ENCODE data around the gene NETO2. TPM values are rescaled to one million over a fixed set of nuclear protein-coding genes. Genes with fewer than 3 reads are reported as not detected.
"Not testable (repeated sequence)": the region's sequence is repeated elsewhere in the genome, so short reads cannot be mapped to it uniquely, and the experiment has no call there.

Gene NETO2, protein sequence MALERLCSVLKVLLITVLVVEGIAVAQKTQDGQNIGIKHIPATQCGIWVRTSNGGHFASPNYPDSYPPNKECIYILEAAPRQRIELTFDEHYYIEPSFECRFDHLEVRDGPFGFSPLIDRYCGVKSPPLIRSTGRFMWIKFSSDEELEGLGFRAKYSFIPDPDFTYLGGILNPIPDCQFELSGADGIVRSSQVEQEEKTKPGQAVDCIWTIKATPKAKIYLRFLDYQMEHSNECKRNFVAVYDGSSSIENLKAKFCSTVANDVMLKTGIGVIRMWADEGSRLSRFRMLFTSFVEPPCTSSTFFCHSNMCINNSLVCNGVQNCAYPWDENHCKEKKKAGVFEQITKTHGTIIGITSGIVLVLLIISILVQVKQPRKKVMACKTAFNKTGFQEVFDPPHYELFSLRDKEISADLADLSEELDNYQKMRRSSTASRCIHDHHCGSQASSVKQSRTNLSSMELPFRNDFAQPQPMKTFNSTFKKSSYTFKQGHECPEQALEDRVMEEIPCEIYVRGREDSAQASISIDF
- 14.4 and 23.1 TPM in 2 replicates for polyA plus RNA-seq (2011; rRNA removed)
- 5.5 and 12.3 TPM in 2 replicates for polyA minus RNA-seq (2011; rRNA and poly(A)+ RNA removed)

DNA sequence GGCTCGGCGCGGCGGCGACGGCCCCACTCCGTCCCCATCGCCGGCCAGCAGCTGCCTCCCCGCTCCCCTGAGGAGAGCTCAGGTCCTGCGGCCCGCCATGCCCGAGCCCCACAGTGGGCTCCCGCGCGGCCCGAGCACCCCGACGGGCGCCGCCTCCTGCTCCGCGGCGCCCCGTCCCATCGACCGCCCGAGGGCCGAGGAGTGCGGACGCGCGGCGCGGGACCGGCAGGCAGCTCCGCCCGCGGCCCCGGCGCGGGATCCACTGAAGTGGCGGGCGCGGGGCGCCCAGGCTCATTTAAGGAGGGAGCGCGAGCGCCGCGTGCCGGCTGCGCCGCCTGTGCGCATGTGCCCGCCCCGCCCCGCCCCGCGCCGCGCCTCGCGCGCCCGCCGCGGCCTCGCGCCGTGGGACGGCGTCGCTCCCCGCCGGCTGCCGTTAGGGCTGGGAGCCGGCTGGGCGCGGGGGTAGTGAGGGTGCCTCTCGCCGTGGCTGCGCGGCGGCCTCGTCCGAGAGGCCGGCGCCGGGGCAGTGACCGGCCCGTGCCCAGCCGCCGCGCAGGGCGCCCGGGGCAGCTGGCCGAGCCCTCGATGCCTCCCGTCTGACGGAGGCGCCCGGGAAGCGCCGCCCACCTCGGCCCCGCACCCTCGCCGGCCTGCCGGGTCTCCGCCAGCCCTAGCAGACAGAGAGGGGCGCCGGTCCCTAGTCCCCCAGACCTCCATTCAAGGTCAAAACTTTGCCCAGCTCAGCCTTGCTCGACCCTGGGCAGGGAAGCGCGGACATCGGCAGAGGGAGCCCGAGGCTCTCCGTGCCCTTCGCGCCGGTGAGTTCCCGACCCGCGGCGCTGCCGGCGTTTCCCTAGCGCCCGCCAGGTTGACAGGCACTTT, at the start of gene NETO2:
NETO2 (minus strand) TSS at position 269 of the 882 bp plus-strand sequence. CDS start 333 bp downstream, outside the sequence.
- CTCF ChIA-PET, result interaction anchor here (0.5 to 6.1 kb wide), 30 partner anchors 11 to 1486 kb away, joined by 3 to 69 read pairs (median 4); partner anchors contain the start of genes ABCC12, ITFG1 and PHKB
- H3K36me3 ChIP-seq (ENCODE audit: control insufficient read depth, insufficient read depth, low read length), result no peaks in the 10 kb centered on the region
- POLR2A ChIA-PET, result no interaction called here
- peak within 1 kb of the TSS; percentile 55 for H3K4me3 ChIP-seq (ENCODE audit: low read depth, low read length)
- no peak for DNase-seq (ENCODE audit: low read depth)
- TF ChIP-seq, protein P1, sequence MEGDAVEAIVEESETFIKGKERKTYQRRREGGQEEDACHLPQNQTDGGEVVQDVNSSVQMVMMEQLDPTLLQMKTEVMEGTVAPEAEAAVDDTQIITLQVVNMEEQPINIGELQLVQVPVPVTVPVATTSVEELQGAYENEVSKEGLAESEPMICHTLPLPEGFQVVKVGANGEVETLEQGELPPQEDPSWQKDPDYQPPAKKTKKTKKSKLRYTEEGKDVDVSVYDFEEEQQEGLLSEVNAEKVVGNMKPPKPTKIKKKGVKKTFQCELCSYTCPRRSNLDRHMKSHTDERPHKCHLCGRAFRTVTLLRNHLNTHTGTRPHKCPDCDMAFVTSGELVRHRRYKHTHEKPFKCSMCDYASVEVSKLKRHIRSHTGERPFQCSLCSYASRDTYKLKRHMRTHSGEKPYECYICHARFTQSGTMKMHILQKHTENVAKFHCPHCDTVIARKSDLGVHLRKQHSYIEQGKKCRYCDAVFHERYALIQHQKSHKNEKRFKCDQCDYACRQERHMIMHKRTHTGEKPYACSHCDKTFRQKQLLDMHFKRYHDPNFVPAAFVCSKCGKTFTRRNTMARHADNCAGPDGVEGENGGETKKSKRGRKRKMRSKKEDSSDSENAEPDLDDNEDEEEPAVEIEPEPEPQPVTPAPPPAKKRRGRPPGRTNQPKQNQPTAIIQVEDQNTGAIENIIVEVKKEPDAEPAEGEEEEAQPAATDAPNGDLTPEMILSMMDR (IDR thresholded peaks at IDR 0.05; ENCODE audit: insufficient read depth, low read depth, low read length), result peak; percentile 70
- H3K27me3 ChIP-seq (ENCODE audit: control insufficient read depth, insufficient read depth, low read length), result no peaks in the 10 kb centered on the region

DNA sequence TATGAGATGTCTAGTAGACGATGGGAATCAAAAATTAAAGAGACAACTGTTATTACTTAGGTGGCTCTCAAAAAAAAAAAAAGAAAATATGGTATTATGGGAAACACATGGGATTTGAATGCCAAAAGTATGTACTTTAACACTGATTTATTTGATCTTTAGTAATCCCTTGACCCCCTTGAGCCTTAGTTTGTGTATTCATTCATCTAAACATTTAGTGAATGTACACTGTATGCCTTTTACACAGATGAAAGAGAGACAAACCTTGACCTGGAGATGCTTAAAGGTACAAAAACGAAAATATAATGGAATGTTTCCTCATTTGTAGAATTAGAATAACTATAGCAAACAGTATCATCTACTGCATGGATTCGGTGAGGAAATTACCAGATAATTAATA, 38.6 kb upstream of the NETO2 start:
- DNase-seq (ENCODE audit: low read depth), result no peak
- ChIA-PET POLR2A (no interaction called here), CTCF (no interaction called here)
- H3K27me3 ChIP-seq (ENCODE audit: control insufficient read depth, insufficient read depth, low read length), result no peaks in the 10 kb centered on the region
- no peak overlapping the region for H3K4me3 ChIP-seq (ENCODE audit: low read depth, low read length)
- TF ChIP-seq, protein P1 (IDR thresholded peaks at IDR 0.05; ENCODE audit: insufficient read depth, low read depth, low read length), result no peak
- no peaks in the 10 kb centered on the region for H3K36me3 ChIP-seq (ENCODE audit: control insufficient read depth, insufficient read depth, low read length)

DNA sequence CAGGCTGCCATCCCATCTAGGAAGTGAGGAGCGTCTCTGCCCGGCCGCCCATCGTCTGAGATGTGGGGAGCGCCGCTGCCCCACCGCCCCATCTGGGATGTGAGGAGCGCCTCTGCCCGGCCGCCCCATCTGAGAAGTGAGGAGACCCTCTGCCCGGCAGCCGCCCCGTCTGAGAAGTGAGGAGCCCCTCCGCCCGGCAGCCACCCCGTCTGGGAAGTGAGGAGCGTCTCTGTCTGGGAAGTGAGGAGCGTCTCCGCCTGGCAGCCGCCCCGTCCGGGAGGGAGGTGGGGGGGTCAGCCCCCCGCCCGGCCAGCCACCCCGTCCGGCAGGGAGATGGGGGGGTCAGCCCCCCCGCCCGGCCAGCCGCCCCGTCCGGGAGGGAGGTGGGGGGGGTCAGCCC, 37.3 kb upstream of the NETO2 start:
- H3K4me3 ChIP-seq (ENCODE audit: low read depth, low read length); H3K27me3 ChIP-seq (ENCODE audit: control insufficient read depth, insufficient read depth, low read length); POLR2A ChIA-PET; H3K36me3 ChIP-seq (ENCODE audit: control insufficient read depth, insufficient read depth, low read length); DNase-seq (ENCODE audit: low read depth); CTCF ChIA-PET: not testable (repeated sequence)

DNA sequence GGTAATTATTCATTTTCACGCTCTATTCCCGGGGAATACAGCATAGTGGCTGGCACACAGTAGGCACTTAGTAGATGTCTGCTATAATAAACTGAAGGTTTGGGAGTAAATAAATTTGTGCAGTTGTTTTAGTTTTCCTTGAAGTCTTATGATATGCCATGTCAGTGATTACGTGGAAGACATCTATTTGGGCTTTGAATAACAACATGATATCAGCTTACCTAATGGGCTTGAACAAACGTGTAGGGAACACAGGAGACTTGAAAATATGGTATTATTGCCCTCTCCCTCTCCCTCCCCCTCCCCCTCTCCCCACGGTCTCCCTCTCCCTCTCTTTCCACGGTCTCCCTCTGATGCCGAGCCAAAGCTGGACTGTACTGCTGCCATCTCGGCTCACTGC, 36.3 kb upstream of the NETO2 start:
- no peak for DNase-seq (ENCODE audit: low read depth)
- TF ChIP-seq, protein P1 (IDR thresholded peaks at IDR 0.05; ENCODE audit: insufficient read depth, low read depth, low read length), result no peak
- CTCF ChIA-PET, result no interaction called here
- Histone ChIP-seq H3K4me3 (ENCODE audit: low read depth, low read length) (no peak overlapping the region), H3K36me3 (ENCODE audit: control insufficient read depth, insufficient read depth, low read length) (no peaks in the 10 kb centered on the region), H3K27me3 (ENCODE audit: control insufficient read depth, insufficient read depth, low read length) (no peaks in the 10 kb centered on the region)
- POLR2A ChIA-PET, result no interaction called here

DNA sequence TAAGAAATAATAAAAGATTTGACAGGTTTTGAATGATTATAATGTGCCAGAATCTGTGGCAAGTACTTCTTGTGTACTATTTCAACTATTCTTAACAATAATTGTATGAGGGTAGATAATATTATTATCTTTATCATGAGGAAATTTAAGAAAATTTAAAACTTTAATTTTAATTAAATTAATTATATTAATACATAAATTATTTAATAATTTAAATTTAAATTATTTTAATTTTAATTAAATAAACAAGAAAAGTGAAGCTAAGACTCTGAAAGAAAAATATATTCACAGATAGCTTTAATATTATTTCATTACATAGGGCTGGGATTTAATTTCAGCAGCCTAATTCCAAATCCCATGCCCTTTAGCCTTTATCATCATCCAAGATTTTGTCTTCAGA, 31.4 kb upstream of the NETO2 start:
- CTCF ChIA-PET, result interaction anchor here (1.8 kb wide), 1 partner anchor 137 kb away, joined by 4 read pairs; no protein-coding TSS in a partner anchor
- POLR2A ChIA-PET, result no interaction called here
- DNase-seq (ENCODE audit: low read depth), result no peak
- no peak overlapping the region for H3K4me3 ChIP-seq (ENCODE audit: low read depth, low read length)
- TF ChIP-seq, protein P1 (IDR thresholded peaks at IDR 0.05; ENCODE audit: insufficient read depth, low read depth, low read length), result no peak
- H3K36me3 ChIP-seq (ENCODE audit: control insufficient read depth, insufficient read depth, low read length), result no peaks in the 10 kb centered on the region
- no peaks in the 10 kb centered on the region for H3K27me3 ChIP-seq (ENCODE audit: control insufficient read depth, insufficient read depth, low read length)

All from BJ (cell line).